GM12878 (cell line): Measurements from ENCODE around the gene SPATS2L. TPM values are rescaled to one million over a fixed set of nuclear protein-coding genes. Genes with fewer than 3 reads are reported as not detected.

Experiments
- ATAC-seq: fragments of 200-7000 bp; cut with Tn5 transposase; 3 replicates; pipeline ENCODE4 v1.9.1; 2020; ENCODE audit warnings: mild to moderate bottlenecking, moderate library complexity
- BruUV-seq: library from RNA; stranded (reverse); fragments of 400-500 nt; replicated peaks from 2 replicates; lab custom pipeline; 2021; lab: Mats Ljungman, UMichigan
- CTCF ChIA-PET: fragments of 300-600 bp; sonication (Branson Sonifier 250); formaldehyde crosslinking; extraction: SDS; loops from one replicate; lab custom pipeline; 2021; ENCODE audit warnings: inconsistent platforms; lab: Yijun Ruan, JAX
- POLR2A ChIA-PET: fragments of 350-600 bp; formaldehyde crosslinking; extraction: SDS; loops from one replicate; lab custom pipeline; 2021; ENCODE audit warnings: inconsistent platforms; lab: Charles Lee
- RAD21 ChIA-PET: fragments of 300-600 bp; sonication (Branson Sonifier 250); formaldehyde crosslinking; loops from one replicate; lab custom pipeline; 2023; ENCODE audit warnings: antibody characterized with exemption; ENCODE audit not compliant: unreplicated experiment; lab: Charles Lee
- SMC1A ChIA-PET: fragments of 300-600 bp; sonication (Branson Sonifier 250); formaldehyde crosslinking; loops from one replicate; lab custom pipeline; 2023; ENCODE audit not compliant: unreplicated experiment, uncharacterized antibody; lab: Charles Lee
- DNase-seq: peaks from one replicate; pipeline ENCODE4 v3.0.0-alpha.2; 2011; ENCODE audit warnings: low read depth, low spot score
- FAIRE-seq: peaks from 3 replicates; lab custom pipeline; 2011; peaks lifted over from hg19 to GRCh38; lab: Jason Lieb, UNC
- H2AFZ ChIP-seq: 2 replicates; pipeline ENCODE4 v1.6.0; 2011; ENCODE audit warnings: low read depth, low read length, control low read depth; ENCODE audit not compliant: control insufficient read depth
- H3K27ac ChIP-seq: 2 replicates; pipeline ENCODE4 v1.5.1; 2011; ENCODE audit warnings: control low read depth; ENCODE audit not compliant: control insufficient read depth, insufficient read depth
- H3K27me3 ChIP-seq, 2 experiments: replicated peaks in 1 of 2; 2 replicates each; pipeline versions ENCODE4 v1.6.0 to v1.6.1; 2011; ENCODE audit warnings: low read length in 1 of 2; ENCODE audit not compliant: control insufficient read depth in 2 of 2, insufficient read depth in 2 of 2
- H3K36me3 ChIP-seq, 2 experiments: 2 replicates each; pipeline ENCODE4 v1.5.1; 2011; ENCODE audit warnings: low read length in 1 of 2; ENCODE audit not compliant: control insufficient read depth in 2 of 2, insufficient read depth in 2 of 2
- H3K4me1 ChIP-seq: 2 replicates; pipeline ENCODE4 v1.6.1; 2011; ENCODE audit warnings: mild to moderate bottlenecking, low read length, moderate library complexity, mixed read lengths; ENCODE audit not compliant: control insufficient read depth, insufficient read depth
- H3K4me2 ChIP-seq: 2 replicates; pipeline ENCODE4 v1.6.0; 2011; ENCODE audit warnings: control low read depth; ENCODE audit not compliant: control insufficient read depth, insufficient read depth
- H3K4me3 ChIP-seq: fragments of 200-600 bp; sonication (generic); 2 replicates; pipeline ENCODE4 v1.5.1; 2016
- H3K79me2 ChIP-seq: 2 replicates; pipeline ENCODE4 v1.6.0; 2011; ENCODE audit warnings: low read length; ENCODE audit not compliant: control insufficient read depth, insufficient read depth
- H3K9ac ChIP-seq: 2 replicates; pipeline ENCODE4 v1.8.0; 2011; ENCODE audit warnings: low read length, control low read depth, mixed read lengths; ENCODE audit not compliant: control insufficient read depth, insufficient read depth
- H3K9me3 ChIP-seq: replicated peaks from 3 replicates; pipeline ENCODE4 v1.5.1; 2011; ENCODE audit warnings: mild to moderate bottlenecking, low read length; ENCODE audit not compliant: control insufficient read depth, insufficient read depth
- H4K20me1 ChIP-seq: 2 replicates; pipeline ENCODE4 v1.6.0; 2011; ENCODE audit not compliant: control insufficient read depth, insufficient read depth
- EZH2 ChIP-seq: IDR thresholded peaks from 2 replicates; pipeline ENCODE4 v1.6.1; 2012; ENCODE audit warnings: low read depth, mild to moderate bottlenecking, control low read depth, inconsistent platforms, low read length, borderline replicate concordance; ENCODE audit not compliant: control insufficient read depth
- PAX5 ChIP-seq: IDR thresholded peaks from 2 replicates; pipeline ENCODE4 v1.6.1; 2011; ENCODE audit warnings: low read depth, low read length, borderline replicate concordance
- RFX5 ChIP-seq: IDR thresholded peaks from 2 replicates; pipeline ENCODE4 v1.6.1; 2011; ENCODE audit warnings: low read depth, low read length, improper control_type of control experiment
- SIX5 ChIP-seq: IDR thresholded peaks from 2 replicates; pipeline ENCODE4 v1.6.1; 2011; ENCODE audit warnings: mild to moderate bottlenecking, low read depth, low read length, moderate library complexity; ENCODE audit not compliant: severe bottlenecking
- SPI1 ChIP-seq: IDR thresholded peaks from 2 replicates; pipeline ENCODE4 v1.6.1; 2011; ENCODE audit warnings: low read depth, mild to moderate bottlenecking, low read length, moderate library complexity, borderline replicate concordance; ENCODE audit not compliant: insufficient read depth
- TARDBP ChIP-seq: IDR thresholded peaks from 2 replicates; pipeline ENCODE4 v1.6.1; 2016; ENCODE audit warnings: borderline replicate concordance
- TCF7 ChIP-seq: IDR thresholded peaks from 2 replicates; pipeline ENCODE4 v1.6.1; 2014; ENCODE audit warnings: antibody characterized with exemption, borderline replicate concordance
- ZNF24 ChIP-seq: fragments of 450-650 bp; IDR thresholded peaks from 2 replicates; pipeline ENCODE4 v1.6.1; 2017; ENCODE audit warnings: antibody characterized with exemption, mild to moderate bottlenecking
- ZZZ3 ChIP-seq: IDR thresholded peaks from 2 replicates; pipeline ENCODE4 v1.6.1; 2011; ENCODE audit warnings: low read depth; ENCODE audit not compliant: control insufficient read depth, insufficient read length
- WGBS: methylation state at CpG from one replicate; pipeline ENCODE4 v1.1.6; 2016; ENCODE audit warnings: low lambda C conversion rate; ENCODE audit not compliant: insufficient replicate concordance, insufficient coverage; ENCODE audit errors: missing lambda C conversion rate; 5-methylcytosine and 5-hydroxymethylcytosine counted together
- in situ Hi-C: fragments of 300-500 bp; cut with MboI; formaldehyde crosslinking; loops from 9 replicates; pipeline ENCODE4 v1.14.3; 2018; ENCODE audit warnings: mixed read lengths
- intact Hi-C: fragments of 100-400 bp; cut with micrococcal nuclease; formaldehyde crosslinking; loops from one replicate; pipeline ENCODE4 v1.14.2; 2022; ENCODE audit not compliant: unreplicated experiment
- polyA plus RNA-seq, 11 experiments: library from polyadenylated mRNA; depleted of rRNA in 4 of 11; unstranded in 6 of 11; stranded (reverse) in 5 of 11; fragments of >200 nt; fragmentation: Nextera tagmentation in 4 of 11; fragmentation: Illumina TruSeq in 1 of 11; extraction: Ambion mirVana in 4 of 11; extraction: Trizol in 1 of 11; gene quantifications; 1 replicate in 1 of 11; 2 replicates in 10 of 11; pipeline versions ENCODE4 v1.2.1 to v1.2.3, GENCODE V29; 2011 to 2016; ENCODE audit warnings: inconsistent platforms in 2 of 11, missing spikeins in 2 of 11, low read depth in 1 of 11
- total RNA-seq, 4 experiments: library from RNA; depleted of rRNA in 3 of 4; stranded (reverse); fragments of >200 nt in 3 of 4; fragmentation: Illumina TruSeq in 1 of 4; extraction: Trizol in 1 of 4; gene quantifications; 2 replicates each; pipeline versions ENCODE4 v1.2.1 to v1.2.3, GENCODE V29; 2013 to 2021
- TF ChIP-seq, protein P1 (sequence below): fragments of 450-650 bp; formaldehyde crosslinking; IDR thresholded peaks from 2 replicates; pipeline ENCODE4 v1.5.0; 2022; ENCODE audit warnings: mild to moderate bottlenecking, missing genetic modification characterization

Gene SPATS2L
- total and polyA plus RNA-seq, 10 of the 15 experiments (the other 5 are each of a cell fraction or from before 2014, with no cell fraction given), result 5.2 to 30.0 (median 20.1) TPM

- DNase-seq (no peak), ATAC-seq (no peak), FAIRE-seq (no peak)
- no peak overlapping the region for H2AFZ ChIP-seq
- POLR2A ChIA-PET, result no interaction called here
- SMC1A ChIA-PET, result interaction anchor here (1.2 to 1.5 kb wide), 2 partner anchors 8 to 42 kb away, joined by 3 to 5 read pairs; no protein-coding TSS in a partner anchor
- H3K9me3 ChIP-seq, result no peaks in the 10 kb centered on the region; the same call in 1 of the 3 replicates
- in situ Hi-C loops (no loop called here), intact Hi-C loops (no loop called here)
- H3K27ac ChIP-seq, result no peak overlapping the region
- no peaks in the 10 kb centered on the region for H3K36me3 ChIP-seq
- no peak for TF ChIP-seq EZH2
- TF ChIP-seq, protein P1, sequence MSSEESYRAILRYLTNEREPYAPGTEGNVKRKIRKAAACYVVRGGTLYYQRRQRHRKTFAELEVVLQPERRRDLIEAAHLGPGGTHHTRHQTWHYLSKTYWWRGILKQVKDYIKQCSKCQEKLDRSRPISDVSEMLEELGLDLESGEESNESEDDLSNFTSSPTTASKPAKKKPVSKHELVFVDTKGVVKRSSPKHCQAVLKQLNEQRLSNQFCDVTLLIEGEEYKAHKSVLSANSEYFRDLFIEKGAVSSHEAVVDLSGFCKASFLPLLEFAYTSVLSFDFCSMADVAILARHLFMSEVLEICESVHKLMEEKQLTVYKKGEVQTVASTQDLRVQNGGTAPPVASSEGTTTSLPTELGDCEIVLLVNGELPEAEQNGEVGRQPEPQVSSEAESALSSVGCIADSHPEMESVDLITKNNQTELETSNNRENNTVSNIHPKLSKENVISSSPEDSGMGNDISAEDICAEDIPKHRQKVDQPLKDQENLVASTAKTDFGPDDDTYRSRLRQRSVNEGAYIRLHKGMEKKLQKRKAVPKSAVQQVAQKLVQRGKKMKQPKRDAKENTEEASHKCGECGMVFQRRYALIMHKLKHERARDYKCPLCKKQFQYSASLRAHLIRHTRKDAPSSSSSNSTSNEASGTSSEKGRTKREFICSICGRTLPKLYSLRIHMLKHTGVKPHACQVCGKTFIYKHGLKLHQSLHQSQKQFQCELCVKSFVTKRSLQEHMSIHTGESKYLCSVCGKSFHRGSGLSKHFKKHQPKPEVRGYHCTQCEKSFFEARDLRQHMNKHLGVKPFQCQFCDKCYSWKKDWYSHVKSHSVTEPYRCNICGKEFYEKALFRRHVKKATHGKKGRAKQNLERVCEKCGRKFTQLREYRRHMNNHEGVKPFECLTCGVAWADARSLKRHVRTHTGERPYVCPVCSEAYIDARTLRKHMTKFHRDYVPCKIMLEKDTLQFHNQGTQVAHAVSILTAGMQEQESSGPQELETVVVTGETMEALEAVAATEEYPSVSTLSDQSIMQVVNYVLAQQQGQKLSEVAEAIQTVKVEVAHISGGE (CRISPR knock-in tag), result no peak
- TF ChIP-seq SPI1, result no peak
- TF ChIP-seq TCF7, result no peak
- TF ChIP-seq RFX5, result no peak
- TF ChIP-seq SIX5, result no peak
- no peak for TF ChIP-seq ZZZ3
- no peak for TF ChIP-seq PAX5
- TF ChIP-seq ZNF24, result no peak
- TF ChIP-seq TARDBP, result no peak
- CTCF ChIA-PET, result no interaction called here
- no peak overlapping the region for H3K9ac ChIP-seq
- peaks cover 3% of the 10 kb centered on the region for H3K79me2 ChIP-seq
- H4K20me1 ChIP-seq, result no peaks in the 10 kb centered on the region
- no TSS peak for BruUV-seq
- no peak overlapping the region for H3K4me2 ChIP-seq
- no peak overlapping the region for H3K4me3 ChIP-seq
- peaks cover 39% of the 10 kb centered on the region for H3K4me1 ChIP-seq
- no peaks in the 10 kb centered on the region for H3K27me3 ChIP-seq
- WGBS, result 83% methylated on average over 9 of the region's 9 CpGs
- RAD21 ChIA-PET, result interaction anchor here (0.8 kb wide), 1 partner anchor 44 kb away, joined by 3 read pairs; no protein-coding TSS in a partner anchor
Measured at GRCh38 chr2:200380091-200380561, 73.6 kb downstream of the SPATS2L start.
